Pancreas (tissue), 10 donors: ENCODE measurements around the gene PSMC3. TPM values are rescaled to one million over a fixed set of nuclear protein-coding genes. Genes with fewer than 3 reads are reported as not detected.

Source experiments
- ATAC-seq, 4 donors: fragments of 200-7000 bp; cut with Tn5 transposase; one replicate each; pipeline versions ENCODE4 v1.8.0 to v1.9.1; 2020; ENCODE audit warnings: mild to moderate bottlenecking in 4 of 4, moderate library complexity in 4 of 4
- DNase-seq, 6 donors: peaks; one replicate each; pipeline ENCODE4 v3.0.0-alpha.2; 2020
- FAIRE-seq: peaks from 2 replicates; lab custom pipeline; 2012; peaks lifted over from hg19 to GRCh38; lab: Jason Lieb, UNC
- H3K27ac ChIP-seq, 4 donors: fragments of 200-600 bp; sonication (generic); 1 replicate in 3 of 4; 2 replicates in 1 of 4; pipeline versions ENCODE4 v1.5.0 to v1.8.0; 2020
- H3K27me3 ChIP-seq, 4 donors: fragments of 200-600 bp; one replicate each; pipeline ENCODE4 v1.8.0; 2021
- H3K36me3 ChIP-seq, 3 donors: fragments of 200-600 bp; sonication (generic) in 1 of 3; one replicate each; pipeline versions ENCODE4 v1.5.0 to v1.8.0; 2020 to 2021
- H3K4me1 ChIP-seq, 3 donors: fragments of 200-600 bp; one replicate each; pipeline ENCODE4 v1.8.0; 2021
- H3K4me3 ChIP-seq, 4 donors: fragments of 200-600 bp; sonication (generic) in 2 of 4; one replicate each; pipeline versions ENCODE4 v1.5.0 to v1.8.0; 2020 to 2021
- H3K9me3 ChIP-seq, 4 donors: fragments of 200-600 bp; one replicate each; pipeline ENCODE4 v1.8.0; 2021
- WGBS, 2 donors: extraction: QIAGEN DNeasy Blood & Tissue Kit; methylation state at CpG; one replicate each; pipeline ENCODE4 v1.1.7; 2013; 5-methylcytosine and 5-hydroxymethylcytosine counted together
- intact Hi-C, 3 donors: fragments of 100-400 bp; cut with DNase I; formaldehyde crosslinking; loops; one replicate each; pipeline versions ENCODE4 v1.11.1 to v1.14.2; 2022
- polyA plus RNA-seq, 2 donors: library from polyadenylated mRNA; stranded (reverse); fragments of 200-250 nt; gene quantifications; one replicate each; pipeline ENCODE4 v1.2.3, GENCODE V29; 2013
- total RNA-seq, 6 donors: library from RNA; stranded (reverse); fragmentation: NEBNext Ultra II Directional in 4 of 6; extraction: Animal tissue kit (Norgen Biotek cat#: 25700) in 4 of 6; gene quantifications; one replicate each; pipeline versions ENCODE4 v1.2.1 to v1.2.4, GENCODE V29; 2021 to 2023
- TF ChIP-seq, protein P1 (sequence below), 4 donors: fragments of 200-600 bp; sonication (generic) in 3 of 4; IDR thresholded peaks; one replicate each; pipeline versions ENCODE4 v1.5.0 to v1.8.0; 2021; ENCODE audit warnings: antibody characterized with exemption in 4 of 4
- donor health status: healthy with polysubstance abuse.
- donor health status: DM: no; HTN: no; CAD: no; lungs with moderate emphysema.
- donor health status: DM: no; HTN: no; CAD: no.
- donor health status: control.
- donor health status: control.
- donor health status: Bipolar disorder and iron deficiency.
- donor health status: DM: yes; HTN: yes; CAD: no.
- donor health status: DM: no; HTN: no; CAD: no.
- donor health status: DM: no; HTN: no; CAD: no.
- donor health status: DM: yes; HTN: yes; CAD: no.

The PSMC3 gene
- total and polyA plus RNA-seq, 8 donors: 37.4 to 67.5 (median 51.7) TPM

DNA sequence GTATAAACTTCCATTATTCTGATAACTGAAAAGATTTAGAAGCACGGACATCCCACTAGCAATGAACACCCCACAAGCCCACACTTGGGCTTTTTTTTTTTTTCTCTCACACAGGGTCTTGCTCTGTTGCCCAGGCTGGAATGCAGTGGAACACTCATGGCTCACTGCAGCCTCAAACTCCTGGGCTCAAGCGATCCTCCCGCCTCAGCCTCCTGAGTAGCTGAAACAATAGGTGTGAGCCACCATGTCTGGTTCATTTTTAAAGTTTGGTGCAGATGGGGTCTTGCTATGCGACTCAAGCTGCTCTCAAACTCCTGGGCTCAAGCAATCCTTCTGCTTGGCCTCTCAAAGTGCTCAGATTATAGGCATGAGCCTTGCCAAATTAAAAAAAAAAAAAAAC, 19.6 kb upstream of the PSMC3 start:
- Histone ChIP-seq H3K9me3 (no peaks in the 10 kb centered on the region), H3K4me3 (no peak overlapping the region), H3K27me3 (no peaks in the 10 kb centered on the region), H3K27ac (no peak overlapping the region), H3K4me1 (no peaks in the 10 kb centered on the region), H3K36me3 (no peaks in the 10 kb centered on the region)
- 87 to 90% methylated on average over 4 of the region's 4 CpGs for WGBS, 2 donors
- TF ChIP-seq, protein P1, sequence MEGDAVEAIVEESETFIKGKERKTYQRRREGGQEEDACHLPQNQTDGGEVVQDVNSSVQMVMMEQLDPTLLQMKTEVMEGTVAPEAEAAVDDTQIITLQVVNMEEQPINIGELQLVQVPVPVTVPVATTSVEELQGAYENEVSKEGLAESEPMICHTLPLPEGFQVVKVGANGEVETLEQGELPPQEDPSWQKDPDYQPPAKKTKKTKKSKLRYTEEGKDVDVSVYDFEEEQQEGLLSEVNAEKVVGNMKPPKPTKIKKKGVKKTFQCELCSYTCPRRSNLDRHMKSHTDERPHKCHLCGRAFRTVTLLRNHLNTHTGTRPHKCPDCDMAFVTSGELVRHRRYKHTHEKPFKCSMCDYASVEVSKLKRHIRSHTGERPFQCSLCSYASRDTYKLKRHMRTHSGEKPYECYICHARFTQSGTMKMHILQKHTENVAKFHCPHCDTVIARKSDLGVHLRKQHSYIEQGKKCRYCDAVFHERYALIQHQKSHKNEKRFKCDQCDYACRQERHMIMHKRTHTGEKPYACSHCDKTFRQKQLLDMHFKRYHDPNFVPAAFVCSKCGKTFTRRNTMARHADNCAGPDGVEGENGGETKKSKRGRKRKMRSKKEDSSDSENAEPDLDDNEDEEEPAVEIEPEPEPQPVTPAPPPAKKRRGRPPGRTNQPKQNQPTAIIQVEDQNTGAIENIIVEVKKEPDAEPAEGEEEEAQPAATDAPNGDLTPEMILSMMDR (IDR thresholded peaks at IDR 0.05): no peak
- no peak for DNase-seq
- no peak for FAIRE-seq
- intact Hi-C loops: loop anchor here in 2 of 3 donors (5.0 to 10.0 kb wide), 2 partner anchors 69 to 71 kb away; partner anchors contain the start of gene SPI1 (in 2 of the 2)
- ATAC-seq: no peak

DNA sequence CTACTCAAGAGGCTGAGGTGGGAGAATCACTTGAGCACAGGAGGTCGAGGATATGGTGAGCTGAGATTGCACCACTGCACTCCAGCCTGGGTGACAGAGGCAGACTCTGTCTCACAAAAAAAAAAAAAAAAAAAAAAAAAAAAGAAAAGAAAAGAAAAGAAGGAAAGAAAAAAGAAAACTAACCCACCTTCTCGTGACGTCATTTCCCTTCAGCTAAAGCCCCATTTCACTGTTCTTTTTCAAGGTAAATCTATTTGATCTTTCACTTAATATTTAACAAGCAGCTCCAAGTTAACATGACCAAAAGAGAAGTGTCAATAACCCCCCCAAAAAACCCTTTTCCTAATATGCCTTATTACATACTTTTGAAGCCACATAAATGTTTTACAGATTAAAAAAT, 17.6 kb upstream of the PSMC3 start:
- FAIRE-seq (no peak), DNase-seq (no peak), ATAC-seq (no peak)
- Histone ChIP-seq H3K4me1 (no peaks in the 10 kb centered on the region), H3K4me3 (no peak overlapping the region), H3K27ac (no peak overlapping the region), H3K36me3 (no peaks in the 10 kb centered on the region), H3K27me3 (no peaks in the 10 kb centered on the region), H3K9me3 (no peaks in the 10 kb centered on the region)
- TF ChIP-seq, protein P1 (IDR thresholded peaks at IDR 0.05): no peak
- intact Hi-C loops: loop anchor here in 1 of 3 donors (10.0 kb wide), 1 partner anchor 69 kb away; the partner anchor contains the start of gene SPI1
- 67 to 69% methylated on average over 3 of the region's 3 CpGs for WGBS, 2 donors

DNA sequence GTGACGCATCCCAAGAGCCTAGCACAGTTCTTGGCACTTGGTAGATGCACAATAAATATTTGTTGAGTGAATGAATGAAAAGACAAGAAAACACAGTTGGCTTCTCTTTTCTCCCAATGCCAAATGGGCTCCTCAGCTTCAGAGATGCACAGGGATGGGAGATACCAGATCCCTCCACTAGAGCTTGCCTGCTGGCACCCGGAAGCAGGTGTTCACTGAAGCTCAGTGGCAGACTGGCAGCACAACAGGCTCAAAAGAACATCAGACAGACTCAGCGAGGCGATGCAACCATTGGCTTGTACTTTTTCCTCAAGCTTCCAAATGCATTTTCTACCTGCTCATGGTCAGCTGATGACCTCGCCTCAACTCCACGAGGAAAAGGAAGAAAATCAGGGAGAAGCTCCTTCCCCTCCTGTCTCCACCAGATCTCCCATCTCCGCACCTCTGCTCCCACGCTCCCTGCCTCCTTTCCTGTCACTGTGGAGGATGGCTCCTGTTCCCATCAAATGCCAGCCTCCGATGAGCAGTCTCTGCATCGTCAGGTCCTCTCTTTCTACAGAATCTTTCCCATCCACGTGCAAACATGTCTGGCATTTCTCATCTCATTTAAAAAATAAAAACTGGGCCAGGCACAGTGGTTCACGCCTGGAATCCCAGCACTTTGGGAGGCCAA, 16.9 kb upstream of the PSMC3 start:
- Histone ChIP-seq H3K4me3 (no peak overlapping the region), H3K9me3 (no peaks in the 10 kb centered on the region), H3K36me3 (no peaks in the 10 kb centered on the region), H3K27me3 (no peaks in the 10 kb centered on the region), H3K4me1 (no peaks in the 10 kb centered on the region), H3K27ac (no peak overlapping the region)
- DNase-seq (no peak), ATAC-seq (peak in 1 of 4 donors; percentile 38), FAIRE-seq (no peak)
- 77 to 82% methylated on average over 12 of the region's 12 CpGs for WGBS, 2 donors
- intact Hi-C loops: loop anchor here in 1 of 3 donors (10.0 kb wide), 1 partner anchor 68 kb away; the partner anchor contains the start of gene SPI1
- TF ChIP-seq, protein P1 (IDR thresholded peaks at IDR 0.05): no peak

DNA sequence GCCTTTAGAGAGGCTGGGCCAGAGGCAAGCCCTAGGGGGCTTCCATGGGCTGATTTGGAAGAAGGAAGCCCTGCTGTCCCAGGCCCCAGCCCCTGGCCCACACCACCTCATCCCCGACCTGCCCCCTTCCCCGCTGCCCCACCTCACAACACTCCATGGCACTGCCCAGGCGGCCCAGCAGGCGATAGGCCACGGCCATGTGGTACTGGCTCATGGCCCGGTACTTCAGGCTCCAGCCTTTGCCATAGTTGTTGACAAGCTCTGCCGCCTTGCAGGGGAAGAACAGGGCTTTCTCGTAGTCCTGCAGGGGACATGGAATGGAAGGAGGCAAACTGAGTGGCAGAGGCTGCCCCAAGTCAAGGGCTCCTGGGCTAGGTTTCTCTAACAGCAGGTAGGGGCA, 16.3 kb upstream of the PSMC3 start:
- H3K4me3 ChIP-seq: no peak overlapping the region
- FAIRE-seq: no peak
- WGBS, 2 donors: 84 to 88% methylated on average over 8 of the region's 8 CpGs
- peaks cover 0 to 6% (median 0%) of the 10 kb centered on the region in 3 donors for H3K4me1 ChIP-seq
- TF ChIP-seq, protein P1 (IDR thresholded peaks at IDR 0.05): no peak
- no peaks in the 10 kb centered on the region for H3K27me3 ChIP-seq
- no peak overlapping the region for H3K27ac ChIP-seq
- no peak for ATAC-seq
- H3K36me3 ChIP-seq: no peaks in the 10 kb centered on the region
- DNase-seq: no peak
- no peaks in the 10 kb centered on the region for H3K9me3 ChIP-seq
- intact Hi-C loops: loop anchor here in 1 of 3 donors (10.0 kb wide), 1 partner anchor 68 kb away; the partner anchor contains the start of gene SPI1

DNA sequence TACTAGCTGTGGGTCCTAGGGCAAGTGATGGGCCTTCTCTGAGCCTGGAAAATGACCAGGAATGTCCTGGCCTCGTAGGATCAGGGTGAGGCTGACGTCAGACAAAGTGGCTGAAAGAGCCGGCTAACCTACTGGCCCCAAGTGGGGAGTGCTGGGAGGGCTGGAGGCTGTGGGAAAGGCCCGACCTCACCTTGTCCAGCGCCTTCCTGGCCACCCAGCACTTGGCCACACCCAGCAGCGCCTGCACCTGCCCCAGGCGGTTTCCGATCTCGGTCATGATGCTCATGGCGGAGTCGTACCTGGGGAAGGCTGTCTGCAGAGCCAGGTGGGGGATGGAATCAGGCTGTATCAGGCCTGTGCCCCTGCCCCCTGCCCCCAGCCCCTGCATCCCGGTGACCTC, 15.2 kb upstream of the PSMC3 start:
- H3K4me1 ChIP-seq: peaks cover 0 to 9% (median 0%) of the 10 kb centered on the region in 3 donors
- H3K4me3 ChIP-seq: no peak overlapping the region
- intact Hi-C loops: loop anchor here in 1 of 3 donors (10.0 kb wide), 1 partner anchor 67 kb away; the partner anchor contains the start of gene SPI1
- no peaks in the 10 kb centered on the region for H3K27me3 ChIP-seq
- H3K36me3 ChIP-seq: no peaks in the 10 kb centered on the region
- FAIRE-seq (no peak), ATAC-seq (no peak), DNase-seq (no peak)
- TF ChIP-seq, protein P1 (IDR thresholded peaks at IDR 0.05): no peak
- WGBS, 2 donors: 81 to 88% methylated on average over 12 of the region's 12 CpGs
- no peaks in the 10 kb centered on the region for H3K9me3 ChIP-seq
- H3K27ac ChIP-seq: no peak overlapping the region
